Measurements from ENCODE around the gene AUTS2. TPM values are rescaled to one million over a fixed set of nuclear protein-coding genes. Genes with fewer than 3 reads are reported as not detected.

Gene AUTS2
- total and polyA plus RNA-seq, 9 of the 15 experiments (the other 6 are each of a cell fraction or from before 2014, with no cell fraction given): 0.58 TPM; not detected in 8

DNA sequence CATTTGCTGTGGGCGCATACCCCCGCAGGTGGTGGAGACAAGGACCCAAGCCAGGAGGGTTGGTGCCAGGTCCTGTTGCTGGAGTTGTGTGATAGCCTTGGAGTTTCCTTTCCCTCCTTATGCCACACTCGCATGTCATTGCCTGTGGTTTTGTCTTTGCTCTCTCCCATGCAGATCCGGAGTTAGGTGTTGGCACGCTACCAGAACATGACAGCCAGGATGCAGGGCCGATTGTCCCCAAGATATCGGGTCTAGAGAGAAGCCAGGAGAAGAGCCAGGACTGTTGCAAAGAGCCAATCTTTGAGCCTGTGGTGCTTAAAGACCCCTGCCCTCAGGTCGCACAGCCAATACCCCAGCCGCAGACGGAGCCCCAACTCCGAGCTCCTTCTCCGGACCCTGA, 1164.4 kb downstream of the AUTS2 start (continued):
- no peak for TF ChIP-seq BRD9 (IDR thresholded peaks at IDR 0.05; ENCODE audit: low read depth, partially characterized antibody)
- TF ChIP-seq EZH2 (IDR thresholded peaks at IDR 0.05; ENCODE audit: borderline replicate concordance, low read depth, low read length): no peak
- TF ChIP-seq, protein P1, sequence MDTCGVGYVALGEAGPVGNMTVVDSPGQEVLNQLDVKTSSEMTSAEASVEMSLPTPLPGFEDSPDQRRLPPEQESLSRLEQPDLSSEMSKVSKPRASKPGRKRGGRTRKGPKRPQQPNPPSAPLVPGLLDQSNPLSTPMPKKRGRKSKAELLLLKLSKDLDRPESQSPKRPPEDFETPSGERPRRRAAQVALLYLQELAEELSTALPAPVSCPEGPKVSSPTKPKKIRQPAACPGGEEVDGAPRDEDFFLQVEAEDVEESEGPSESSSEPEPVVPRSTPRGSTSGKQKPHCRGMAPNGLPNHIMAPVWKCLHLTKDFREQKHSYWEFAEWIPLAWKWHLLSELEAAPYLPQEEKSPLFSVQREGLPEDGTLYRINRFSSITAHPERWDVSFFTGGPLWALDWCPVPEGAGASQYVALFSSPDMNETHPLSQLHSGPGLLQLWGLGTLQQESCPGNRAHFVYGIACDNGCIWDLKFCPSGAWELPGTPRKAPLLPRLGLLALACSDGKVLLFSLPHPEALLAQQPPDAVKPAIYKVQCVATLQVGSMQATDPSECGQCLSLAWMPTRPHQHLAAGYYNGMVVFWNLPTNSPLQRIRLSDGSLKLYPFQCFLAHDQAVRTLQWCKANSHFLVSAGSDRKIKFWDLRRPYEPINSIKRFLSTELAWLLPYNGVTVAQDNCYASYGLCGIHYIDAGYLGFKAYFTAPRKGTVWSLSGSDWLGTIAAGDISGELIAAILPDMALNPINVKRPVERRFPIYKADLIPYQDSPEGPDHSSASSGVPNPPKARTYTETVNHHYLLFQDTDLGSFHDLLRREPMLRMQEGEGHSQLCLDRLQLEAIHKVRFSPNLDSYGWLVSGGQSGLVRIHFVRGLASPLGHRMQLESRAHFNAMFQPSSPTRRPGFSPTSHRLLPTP (IDR thresholded peaks at IDR 0.05; ENCODE audit: borderline replicate concordance, extremely low read depth, insufficient read length): no peak
- TF ChIP-seq SMAD1 (IDR thresholded peaks at IDR 0.05; ENCODE audit: low read depth, low read length, partially characterized antibody): no peak
- TF ChIP-seq IFI16 (CRISPR knock-in tag; IDR thresholded peaks at IDR 0.05): no peak

- peaks cover 26 to 50% of the 10 kb centered on the region in 2 experiments for H3K27me3 ChIP-seq (ENCODE audit: control insufficient read depth in 2 of 2, insufficient read depth in 2 of 2, low read length in 2 of 2)
- no peak overlapping the region for H3K27ac ChIP-seq (ENCODE audit: extremely low read depth, low read depth, low read length)
- H3K9me1 ChIP-seq (ENCODE audit: control insufficient read depth, insufficient read depth, low read length): peaks cover 7% of the 10 kb centered on the region
- ChIA-PET POLR2A (interaction anchor here (1.1 kb wide), 1 partner anchor 10 kb away, joined by 3 read pairs; no protein-coding TSS in a partner anchor), CTCF (ENCODE audit: low intra/inter-chr PET ratio) (no interaction called here)
- H3K4me2 ChIP-seq (ENCODE audit: insufficient read depth, low read length): no peak overlapping the region
- no peak overlapping the region for H3K9ac ChIP-seq (ENCODE audit: insufficient read depth in 1 of 2, low read depth in 2 of 2, low read length in 2 of 2)
- H3K79me2 ChIP-seq (ENCODE audit: control insufficient read depth, insufficient read depth, low read length): no peaks in the 10 kb centered on the region
- TF ChIP-seq, protein P2, sequence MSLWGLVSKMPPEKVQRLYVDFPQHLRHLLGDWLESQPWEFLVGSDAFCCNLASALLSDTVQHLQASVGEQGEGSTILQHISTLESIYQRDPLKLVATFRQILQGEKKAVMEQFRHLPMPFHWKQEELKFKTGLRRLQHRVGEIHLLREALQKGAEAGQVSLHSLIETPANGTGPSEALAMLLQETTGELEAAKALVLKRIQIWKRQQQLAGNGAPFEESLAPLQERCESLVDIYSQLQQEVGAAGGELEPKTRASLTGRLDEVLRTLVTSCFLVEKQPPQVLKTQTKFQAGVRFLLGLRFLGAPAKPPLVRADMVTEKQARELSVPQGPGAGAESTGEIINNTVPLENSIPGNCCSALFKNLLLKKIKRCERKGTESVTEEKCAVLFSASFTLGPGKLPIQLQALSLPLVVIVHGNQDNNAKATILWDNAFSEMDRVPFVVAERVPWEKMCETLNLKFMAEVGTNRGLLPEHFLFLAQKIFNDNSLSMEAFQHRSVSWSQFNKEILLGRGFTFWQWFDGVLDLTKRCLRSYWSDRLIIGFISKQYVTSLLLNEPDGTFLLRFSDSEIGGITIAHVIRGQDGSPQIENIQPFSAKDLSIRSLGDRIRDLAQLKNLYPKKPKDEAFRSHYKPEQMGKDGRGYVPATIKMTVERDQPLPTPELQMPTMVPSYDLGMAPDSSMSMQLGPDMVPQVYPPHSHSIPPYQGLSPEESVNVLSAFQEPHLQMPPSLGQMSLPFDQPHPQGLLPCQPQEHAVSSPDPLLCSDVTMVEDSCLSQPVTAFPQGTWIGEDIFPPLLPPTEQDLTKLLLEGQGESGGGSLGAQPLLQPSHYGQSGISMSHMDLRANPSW (CRISPR knock-in tag; IDR thresholded peaks at IDR 0.05): no peak
- no peak for TF ChIP-seq ZBED1 (IDR thresholded peaks at IDR 0.05)
- TF ChIP-seq FOXM1 (IDR thresholded peaks at IDR 0.05; ENCODE audit: low read depth): no peak
- TF ChIP-seq FOXM1 (CRISPR knock-in tag; IDR thresholded peaks at IDR 0.05; ENCODE audit: low read depth): no peak
- TF ChIP-seq ARHGAP35 (IDR thresholded peaks at IDR 0.05; ENCODE audit: partially characterized antibody): no peak
- no peak for TF ChIP-seq NR3C1 (CRISPR knock-in tag; IDR thresholded peaks at IDR 0.05)
- TF ChIP-seq POU5F1 (IDR thresholded peaks at IDR 0.05; ENCODE audit: borderline replicate concordance, low read depth, low read length, partially characterized antibody): no peak
- in situ Hi-C loops (cut with MboI): no loop called here
- no peaks in the 10 kb centered on the region for H3K36me3 ChIP-seq (ENCODE audit: control insufficient read depth, insufficient read depth, low read length)
- FAIRE-seq (no peak), DNase-seq (ENCODE audit: extremely low read depth in 1 of 4, low spot score in 3 of 4) (no peak), ATAC-seq (no peak)
- no peaks in the 10 kb centered on the region for H3K9me3 ChIP-seq (replicated peaks; ENCODE audit: control insufficient read depth, insufficient read depth, low read depth, low read length)
- H3K4me3 ChIP-seq: no peak overlapping the region
- no TSS peak for BruUV-seq (replicated peaks)
- H2AFZ ChIP-seq (ENCODE audit: low read depth, low read length): no peak overlapping the region
- H3K4me1 ChIP-seq (replicated peaks in 1 of 2; ENCODE audit: control insufficient read depth in 2 of 2, insufficient read depth in 2 of 2, low read length in 2 of 2): no peaks in the 10 kb centered on the region
- intact Hi-C loops (cut with micrococcal nuclease): no loop called here
- H4K20me1 ChIP-seq (replicated peaks; ENCODE audit: control insufficient read depth, insufficient read depth, low read length): no peaks in the 10 kb centered on the region; the same call in 1 of the 2 replicates
- 2% methylated on average over 15 of the region's 17 CpGs for WGBS (ENCODE audit: insufficient coverage, low coverage, missing lambda C conversion rate)
These were observed 1165.9 kb downstream of the AUTS2 start for GRCh38 chr7:70763961-70764691.
